Panc1 (cell line): ENCODE data around the gene TVP23A. TPM values are rescaled to one million over a fixed set of nuclear protein-coding genes. Genes with fewer than 3 reads are reported as not detected.

Source experiments
- ATAC-seq: fragments of 200-7000 bp; cut with Tn5 transposase; 2 replicates; pipeline ENCODE4 v1.9.1; 2020; ENCODE audit warnings: mild to moderate bottlenecking, moderate library complexity
- BruUV-seq: library from RNA; stranded (reverse); fragments of 400-500 nt; replicated peaks from 2 replicates; lab custom pipeline; 2021; lab: Mats Ljungman, UMichigan
- CTCF ChIA-PET: fragments of 300-600 bp; sonication (Branson Sonifier 250); formaldehyde crosslinking; loops from one replicate; lab custom pipeline; 2022; ENCODE audit warnings: antibody characterized with exemption; lab: Charles Lee
- POLR2A ChIA-PET: fragments of 300-600 bp; sonication (Branson Sonifier 250); formaldehyde crosslinking; loops from one replicate; lab custom pipeline; 2022; ENCODE audit warnings: antibody characterized with exemption; lab: Charles Lee
- DNase-seq: peaks from one replicate; pipeline ENCODE4 v3.0.0-alpha.2; 2010; ENCODE audit warnings: low read depth, low spot score
- H3K27ac ChIP-seq: 2 replicates; pipeline ENCODE4 v1.5.1; 2011; ENCODE audit warnings: mild to moderate bottlenecking, low read length, inconsistent platforms
- H3K27me3 ChIP-seq: fragments of 200-500 bp; sonication (Bioruptor generic); 2 replicates; pipeline ENCODE4 v1.6.0; 2014; ENCODE audit warnings: low read length, inconsistent platforms; ENCODE audit not compliant: control insufficient read depth, insufficient read depth
- H3K36me3 ChIP-seq: fragments of 200-500 bp; sonication (Bioruptor generic); 2 replicates; pipeline ENCODE4 v1.5.1; 2014; ENCODE audit warnings: inconsistent platforms, mild to moderate bottlenecking, low read length, moderate library complexity; ENCODE audit not compliant: control insufficient read depth, insufficient read depth
- H3K4me1 ChIP-seq: 2 replicates; pipeline ENCODE4 v1.5.1; 2011; ENCODE audit warnings: inconsistent platforms, mild to moderate bottlenecking, low read length, moderate library complexity; ENCODE audit not compliant: control insufficient read depth, insufficient read depth
- H3K4me3 ChIP-seq, 2 experiments: 2 replicates each; pipeline ENCODE4 v1.5.1; 2011 to 2012; ENCODE audit warnings: low read depth in 2 of 2, low read length in 2 of 2, mild to moderate bottlenecking in 2 of 2, inconsistent platforms in 1 of 2, moderate library complexity in 1 of 2
- H3K9me3 ChIP-seq: fragments of 200-500 bp; sonication (Bioruptor generic); 2 replicates; pipeline ENCODE4 v1.5.1; 2014; ENCODE audit warnings: low read depth, mild to moderate bottlenecking, inconsistent platforms, low read length, moderate library complexity; ENCODE audit not compliant: control insufficient read depth, insufficient read depth
- POLR2AphosphoS5 ChIP-seq: IDR thresholded peaks from 2 replicates; pipeline ENCODE4 v1.6.1; 2012; ENCODE audit warnings: mild to moderate bottlenecking, low read depth, low read length, moderate library complexity
- REST ChIP-seq, 2 experiments: IDR thresholded peaks; 2 replicates each; pipeline ENCODE4 v1.6.1; 2011 to 2012; ENCODE audit warnings: low read depth in 2 of 2, control low read depth in 1 of 2, low read length in 1 of 2, mild to moderate bottlenecking in 1 of 2, moderate library complexity in 1 of 2; ENCODE audit not compliant: insufficient read depth in 1 of 2
- SIN3A ChIP-seq: IDR thresholded peaks from 2 replicates; pipeline ENCODE4 v1.6.1; 2012; ENCODE audit warnings: low read depth, mild to moderate bottlenecking, low read length, moderate library complexity, borderline replicate concordance; ENCODE audit not compliant: insufficient read depth
- TCF7L2 ChIP-seq: IDR thresholded peaks from 2 replicates; pipeline ENCODE4 v1.6.1; 2011; ENCODE audit warnings: mild to moderate bottlenecking, low read depth, low read length, inconsistent platforms
- in situ Hi-C: cut with HindIII; loops from 2 replicates; pipeline ENCODE4 v1.10.0; 2016; ENCODE audit warnings: low sequenced_read_pairs, low pct_unique_long_range_greater_than_20kb
- intact Hi-C: fragments of 100-400 bp; cut with micrococcal nuclease; formaldehyde crosslinking; loops from one replicate; pipeline ENCODE4 v1.10.0; 2022; ENCODE audit not compliant: unreplicated experiment
- total RNA-seq: library from RNA; stranded (reverse); gene quantifications from one replicate; pipeline ENCODE4 v1.2.1, GENCODE V29; 2021; ENCODE audit not compliant: unreplicated experiment
- TF ChIP-seq, protein P1 (sequence below): fragments of 450-650 bp; IDR thresholded peaks from 2 replicates; pipeline ENCODE4 v1.5.1; 2017; ENCODE audit warnings: mild to moderate bottlenecking

Gene TVP23A
- total RNA-seq, 1 experiment from 2014 or later = not detected

GRCh38 chr16:10770907-10771306 is 47.7 kb downstream of the TVP23A start:
- DNase-seq = no peak
- in situ Hi-C loops (no loop called here), intact Hi-C loops (no loop called here)
- ChIA-PET POLR2A (interaction anchor here (0.7 kb wide), 1 partner anchor 196 kb away, joined by 4 read pairs; no protein-coding TSS in a partner anchor), CTCF (no interaction called here)
- H3K4me1 ChIP-seq = no peaks in the 10 kb centered on the region
- no peak overlapping the region for H3K4me3 ChIP-seq
- no TSS peak for BruUV-seq
- no peaks in the 10 kb centered on the region for H3K9me3 ChIP-seq
- H3K36me3 ChIP-seq = no peaks in the 10 kb centered on the region
- no peak overlapping the region for H3K27ac ChIP-seq
- no peaks in the 10 kb centered on the region for H3K27me3 ChIP-seq
- TF ChIP-seq POLR2AphosphoS5 (no peak), REST (IDR thresholded peaks at IDR 0.05; ENCODE audit: insufficient read depth in 1 of 2, low read depth in 2 of 2, low read length in 1 of 2) (no peak), TCF7L2 (no peak), SIN3A (no peak)
- TF ChIP-seq, protein P1, sequence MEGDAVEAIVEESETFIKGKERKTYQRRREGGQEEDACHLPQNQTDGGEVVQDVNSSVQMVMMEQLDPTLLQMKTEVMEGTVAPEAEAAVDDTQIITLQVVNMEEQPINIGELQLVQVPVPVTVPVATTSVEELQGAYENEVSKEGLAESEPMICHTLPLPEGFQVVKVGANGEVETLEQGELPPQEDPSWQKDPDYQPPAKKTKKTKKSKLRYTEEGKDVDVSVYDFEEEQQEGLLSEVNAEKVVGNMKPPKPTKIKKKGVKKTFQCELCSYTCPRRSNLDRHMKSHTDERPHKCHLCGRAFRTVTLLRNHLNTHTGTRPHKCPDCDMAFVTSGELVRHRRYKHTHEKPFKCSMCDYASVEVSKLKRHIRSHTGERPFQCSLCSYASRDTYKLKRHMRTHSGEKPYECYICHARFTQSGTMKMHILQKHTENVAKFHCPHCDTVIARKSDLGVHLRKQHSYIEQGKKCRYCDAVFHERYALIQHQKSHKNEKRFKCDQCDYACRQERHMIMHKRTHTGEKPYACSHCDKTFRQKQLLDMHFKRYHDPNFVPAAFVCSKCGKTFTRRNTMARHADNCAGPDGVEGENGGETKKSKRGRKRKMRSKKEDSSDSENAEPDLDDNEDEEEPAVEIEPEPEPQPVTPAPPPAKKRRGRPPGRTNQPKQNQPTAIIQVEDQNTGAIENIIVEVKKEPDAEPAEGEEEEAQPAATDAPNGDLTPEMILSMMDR = no peak
- ATAC-seq = no peak

- no peak overlapping the region for H3K4me3 ChIP-seq
- in situ Hi-C loops (no loop called here), intact Hi-C loops (no loop called here)
- DNase-seq = no peak
- ChIA-PET POLR2A (no interaction called here), CTCF (no interaction called here)
- BruUV-seq = no TSS peak
- no peaks in the 10 kb centered on the region for H3K9me3 ChIP-seq
- no peak overlapping the region for H3K27ac ChIP-seq
- no peak for ATAC-seq
- no peaks in the 10 kb centered on the region for H3K36me3 ChIP-seq
- TF ChIP-seq POLR2AphosphoS5 = no peak
- no peaks in the 10 kb centered on the region for H3K27me3 ChIP-seq
- H3K4me1 ChIP-seq = no peaks in the 10 kb centered on the region
These were observed 49.2 kb downstream of the TVP23A start for GRCh38 chr16:10769381-10769780.

- TF ChIP-seq REST (IDR thresholded peaks at IDR 0.05; ENCODE audit: insufficient read depth in 1 of 2, low read depth in 2 of 2, low read length in 1 of 2) (no peak), SIN3A (no peak), POLR2AphosphoS5 (no peak), TCF7L2 (no peak)
- TF ChIP-seq, protein P1 = no peak
- Histone ChIP-seq H3K4me3 (no peak overlapping the region), H3K27me3 (no peaks in the 10 kb centered on the region), H3K27ac (no peak overlapping the region), H3K4me1 (no peaks in the 10 kb centered on the region), H3K9me3 (no peaks in the 10 kb centered on the region), H3K36me3 (no peaks in the 10 kb centered on the region)
- ChIA-PET CTCF (no interaction called here), POLR2A (no interaction called here)
- BruUV-seq = no TSS peak
- in situ Hi-C loops (no loop called here), intact Hi-C loops (no loop called here)
- ATAC-seq (no peak), DNase-seq (no peak)
These were observed 51.5 kb downstream of the TVP23A start for GRCh38 chr16:10767127-10767526.
